NCI-H146 (cell line): ENCODE results near the gene KCNV2.
"Not testable (repeated sequence)": the region's sequence is repeated elsewhere in the genome, so short reads cannot be mapped to it uniquely, and the experiment has no call there.

Experiments
- DNase-seq: peaks from one replicate; lab custom pipeline; 2025; lab: John Stamatoyannopoulos, UW

The KCNV2 gene

GRCh38 chr9:2717385-2717784 is at the start of gene KCNV2:
TSS of gene KCNV2 (plus strand) at chr9:2717510. CDS start at chr9:2717740, 230 bp downstream.
- no peak for DNase-seq

GRCh38 chr9:2673161-2673560 is 44.1 kb upstream of the KCNV2 start:
- no peak for DNase-seq

- DNase-seq, result no peak
Measured at GRCh38 chr9:2674141-2674824, 43.0 kb upstream of the KCNV2 start.

- DNase-seq, result no peak
Measured at GRCh38 chr9:2675834-2676233, 41.5 kb upstream of the KCNV2 start.

- peak; percentile 49 for DNase-seq
Measured at GRCh38 chr9:2676466-2676865, 40.8 kb upstream of the KCNV2 start.

- no peak for DNase-seq
Measured at GRCh38 chr9:2677915-2678889, 39.1 kb upstream of the KCNV2 start.

- DNase-seq, result no peak
Measured at GRCh38 chr9:2679011-2679410, 38.3 kb upstream of the KCNV2 start.

GRCh38 chr9:2681981-2682380 is 35.3 kb upstream of the KCNV2 start:
- DNase-seq, result peak; percentile 94

GRCh38 chr9:2686911-2687310 is 30.4 kb upstream of the KCNV2 start:
- DNase-seq, result no peak

- DNase-seq, result no peak
Measured at GRCh38 chr9:2688636-2689035, 28.7 kb upstream of the KCNV2 start.

- DNase-seq, result no peak
Measured at GRCh38 chr9:2691212-2691611, 26.1 kb upstream of the KCNV2 start.

GRCh38 chr9:2691626-2692025 is 25.7 kb upstream of the KCNV2 start:
- no peak for DNase-seq

- DNase-seq, result no peak
Measured at GRCh38 chr9:2693056-2693455, 24.3 kb upstream of the KCNV2 start.

GRCh38 chr9:2697492-2697891 is 19.8 kb upstream of the KCNV2 start:
- no peak for DNase-seq

- DNase-seq, result no peak
Measured at GRCh38 chr9:2700398-2700797, 16.9 kb upstream of the KCNV2 start.

- DNase-seq, result no peak
Measured at GRCh38 chr9:2700909-2701550, 16.3 kb upstream of the KCNV2 start.

GRCh38 chr9:2704504-2704903 is 12.8 kb upstream of the KCNV2 start:
- DNase-seq, result no peak

- not testable (repeated sequence) for DNase-seq
Measured at GRCh38 chr9:2707256-2707655, 10.1 kb upstream of the KCNV2 start.

- no peak for DNase-seq
Measured at GRCh38 chr9:2709645-2710101, 7.6 kb upstream of the KCNV2 start.

GRCh38 chr9:2711716-2712115 is 5.6 kb upstream of the KCNV2 start:
- no peak for DNase-seq

- no peak for DNase-seq
Measured at GRCh38 chr9:2718001-2718697, 839 bp downstream of the KCNV2 start.

GRCh38 chr9:2718698-2719033 is 1.4 kb downstream of the KCNV2 start:
- no peak for DNase-seq
